ENCODE data around the gene LBP. TPM values are rescaled to one million over a fixed set of nuclear protein-coding genes. Genes with fewer than 3 reads are reported as not detected.
A peak's percentile ranks its signal among the peaks of the same experiment; 100 is the strongest.

The LBP gene
- total RNA-seq, 4 donors from 2014 or later = 1.4 to 17.9 (median 6.5) TPM

- no peak for TF ChIP-seq POLR2A (IDR thresholded peaks at IDR 0.05)
- TF ChIP-seq, protein P1, sequence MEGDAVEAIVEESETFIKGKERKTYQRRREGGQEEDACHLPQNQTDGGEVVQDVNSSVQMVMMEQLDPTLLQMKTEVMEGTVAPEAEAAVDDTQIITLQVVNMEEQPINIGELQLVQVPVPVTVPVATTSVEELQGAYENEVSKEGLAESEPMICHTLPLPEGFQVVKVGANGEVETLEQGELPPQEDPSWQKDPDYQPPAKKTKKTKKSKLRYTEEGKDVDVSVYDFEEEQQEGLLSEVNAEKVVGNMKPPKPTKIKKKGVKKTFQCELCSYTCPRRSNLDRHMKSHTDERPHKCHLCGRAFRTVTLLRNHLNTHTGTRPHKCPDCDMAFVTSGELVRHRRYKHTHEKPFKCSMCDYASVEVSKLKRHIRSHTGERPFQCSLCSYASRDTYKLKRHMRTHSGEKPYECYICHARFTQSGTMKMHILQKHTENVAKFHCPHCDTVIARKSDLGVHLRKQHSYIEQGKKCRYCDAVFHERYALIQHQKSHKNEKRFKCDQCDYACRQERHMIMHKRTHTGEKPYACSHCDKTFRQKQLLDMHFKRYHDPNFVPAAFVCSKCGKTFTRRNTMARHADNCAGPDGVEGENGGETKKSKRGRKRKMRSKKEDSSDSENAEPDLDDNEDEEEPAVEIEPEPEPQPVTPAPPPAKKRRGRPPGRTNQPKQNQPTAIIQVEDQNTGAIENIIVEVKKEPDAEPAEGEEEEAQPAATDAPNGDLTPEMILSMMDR (IDR thresholded peaks at IDR 0.05 in 4 of 5, conservative IDR thresholded peaks at IDR 0.05 in 1 of 5) = peak; percentile 40 to 67 (median 45)
- H3K36me3 ChIP-seq = no peaks in the 10 kb centered on the region
- intact Hi-C loops (cut with DNase I; ENCODE audit: low total_unique reads) = loop anchor here (1.0 to 10.0 kb wide), 2 partner anchors 76 to 250 kb away; no protein-coding TSS in a partner anchor
- no peaks in the 10 kb centered on the region for H3K9me3 ChIP-seq
- H3K27me3 ChIP-seq = no peaks in the 10 kb centered on the region
- H3K27ac ChIP-seq = no peak overlapping the region
- peak in 1 of 2 donors; percentile 85 for ATAC-seq
- in situ Hi-C loops (cut with MboI; ENCODE audit: low sequenced_read_pairs in 4 of 4) = loop anchor here in 1 of 4 donors (10.0 kb wide), 1 partner anchor 70 kb away; no protein-coding TSS in a partner anchor
- no peaks in the 10 kb centered on the region for H3K4me1 ChIP-seq
- DNase-seq = peak in 1 of 2 donors; percentile 52
- H3K4me3 ChIP-seq = no peak overlapping the region
These were observed 41.3 kb upstream of the LBP start for GRCh38 chr20:38304845-38305447.

- no peaks in the 10 kb centered on the region for H3K36me3 ChIP-seq
- H3K27ac ChIP-seq = no peak overlapping the region
- no peaks in the 10 kb centered on the region for H3K9me3 ChIP-seq
- DNase-seq = no peak
- TF ChIP-seq, protein P1 (IDR thresholded peaks at IDR 0.05 in 4 of 5, conservative IDR thresholded peaks at IDR 0.05 in 1 of 5) = no peak
- no peak for TF ChIP-seq POLR2A (IDR thresholded peaks at IDR 0.05)
- H3K4me3 ChIP-seq = no peak overlapping the region
- intact Hi-C loops (cut with DNase I; ENCODE audit: low total_unique reads) = loop anchor here (1.0 to 10.0 kb wide), 2 partner anchors 76 to 251 kb away; no protein-coding TSS in a partner anchor
- H3K27me3 ChIP-seq = no peaks in the 10 kb centered on the region
- in situ Hi-C loops (cut with MboI; ENCODE audit: low sequenced_read_pairs in 4 of 4) = loop anchor here in 1 of 4 donors (10.0 kb wide), 1 partner anchor 71 kb away; no protein-coding TSS in a partner anchor
- no peak for ATAC-seq
- no peaks in the 10 kb centered on the region for H3K4me1 ChIP-seq
These were observed 40.7 kb upstream of the LBP start for GRCh38 chr20:38305541-38305940.

- Histone ChIP-seq H3K4me3 (no peak overlapping the region), H3K36me3 (no peaks in the 10 kb centered on the region), H3K4me1 (no peaks in the 10 kb centered on the region), H3K27ac (no peak overlapping the region), H3K27me3 (no peaks in the 10 kb centered on the region), H3K9me3 (no peaks in the 10 kb centered on the region)
- DNase-seq (no peak), ATAC-seq (no peak)
- intact Hi-C loops (cut with DNase I; ENCODE audit: low total_unique reads) (loop anchor here (10.0 kb wide), 1 partner anchor 252 kb away; no protein-coding TSS in a partner anchor), in situ Hi-C loops (cut with MboI; ENCODE audit: low sequenced_read_pairs in 4 of 4) (loop anchor here in 1 of 4 donors (10.0 kb wide), 1 partner anchor 72 kb away; no protein-coding TSS in a partner anchor)
- no peak for TF ChIP-seq POLR2A (IDR thresholded peaks at IDR 0.05)
- TF ChIP-seq, protein P1 (IDR thresholded peaks at IDR 0.05 in 4 of 5, conservative IDR thresholded peaks at IDR 0.05 in 1 of 5) = no peak
These were observed 39.9 kb upstream of the LBP start for GRCh38 chr20:38306379-38306778.

DNA sequence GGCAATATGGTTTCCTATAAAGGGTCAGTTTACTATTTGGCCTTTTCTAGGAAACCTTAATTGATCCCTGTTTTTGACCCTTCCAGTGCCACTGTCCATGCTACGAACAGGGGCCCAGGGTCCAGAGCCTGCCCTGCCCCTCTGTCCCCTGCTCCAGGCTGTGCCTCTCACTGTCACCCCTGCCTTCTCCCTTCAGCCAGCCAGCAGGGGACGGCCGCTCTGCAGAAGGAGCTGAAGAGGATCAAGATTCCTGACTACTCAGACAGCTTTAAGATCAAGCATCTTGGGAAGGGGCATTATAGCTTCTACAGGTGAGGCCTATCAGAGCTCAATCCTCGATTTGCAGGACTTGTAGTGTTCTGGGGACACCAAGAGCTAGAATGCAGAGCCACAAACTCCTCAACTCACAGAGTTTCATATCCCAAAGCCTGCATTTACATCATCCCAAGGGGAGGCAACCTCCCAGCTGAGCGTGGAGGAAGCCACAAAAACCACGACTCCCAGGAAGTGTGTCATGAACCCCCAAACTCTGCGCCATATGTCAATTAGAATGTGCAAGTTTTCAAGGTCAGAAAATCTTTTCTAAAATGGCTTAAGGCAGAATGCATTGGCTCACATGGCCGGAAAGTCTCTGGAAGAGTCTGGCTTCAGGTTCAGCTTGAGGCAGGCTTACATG is 38.8 kb upstream of the LBP start:
- ATAC-seq = no peak
- Histone ChIP-seq H3K4me3 (no peak overlapping the region), H3K27me3 (no peaks in the 10 kb centered on the region), H3K4me1 (no peaks in the 10 kb centered on the region), H3K27ac (no peak overlapping the region), H3K36me3 (no peaks in the 10 kb centered on the region), H3K9me3 (no peaks in the 10 kb centered on the region)
- intact Hi-C loops (cut with DNase I; ENCODE audit: low total_unique reads) (loop anchor here (10.0 kb wide), 1 partner anchor 253 kb away; no protein-coding TSS in a partner anchor), in situ Hi-C loops (cut with MboI; ENCODE audit: low sequenced_read_pairs in 4 of 4) (loop anchor here in 1 of 4 donors (10.0 kb wide), 1 partner anchor 73 kb away; no protein-coding TSS in a partner anchor)
- no peak for DNase-seq
- no peak for TF ChIP-seq POLR2A (IDR thresholded peaks at IDR 0.05)
- TF ChIP-seq, protein P1 (IDR thresholded peaks at IDR 0.05 in 4 of 5, conservative IDR thresholded peaks at IDR 0.05 in 1 of 5) = no peak

All from gastrocnemius medialis (tissue), 4 donors.